IPS-18c (cell line): ENCODE results near the gene COL2A1.

Source experiments
- H3K4me3 ChIP-seq: 2 replicates; pipeline ENCODE4 v1.7.0; 2013; ENCODE audit warnings: low read depth, mild to moderate bottlenecking, low read length, moderate library complexity; ENCODE audit not compliant: insufficient read depth
- H3K9me3 ChIP-seq: one replicate; pipeline ENCODE4 v1.6.1; 2013; ENCODE audit warnings: mild to moderate bottlenecking, low read length, moderate library complexity; ENCODE audit not compliant: control insufficient read depth, insufficient read depth

Gene COL2A1

DNA sequence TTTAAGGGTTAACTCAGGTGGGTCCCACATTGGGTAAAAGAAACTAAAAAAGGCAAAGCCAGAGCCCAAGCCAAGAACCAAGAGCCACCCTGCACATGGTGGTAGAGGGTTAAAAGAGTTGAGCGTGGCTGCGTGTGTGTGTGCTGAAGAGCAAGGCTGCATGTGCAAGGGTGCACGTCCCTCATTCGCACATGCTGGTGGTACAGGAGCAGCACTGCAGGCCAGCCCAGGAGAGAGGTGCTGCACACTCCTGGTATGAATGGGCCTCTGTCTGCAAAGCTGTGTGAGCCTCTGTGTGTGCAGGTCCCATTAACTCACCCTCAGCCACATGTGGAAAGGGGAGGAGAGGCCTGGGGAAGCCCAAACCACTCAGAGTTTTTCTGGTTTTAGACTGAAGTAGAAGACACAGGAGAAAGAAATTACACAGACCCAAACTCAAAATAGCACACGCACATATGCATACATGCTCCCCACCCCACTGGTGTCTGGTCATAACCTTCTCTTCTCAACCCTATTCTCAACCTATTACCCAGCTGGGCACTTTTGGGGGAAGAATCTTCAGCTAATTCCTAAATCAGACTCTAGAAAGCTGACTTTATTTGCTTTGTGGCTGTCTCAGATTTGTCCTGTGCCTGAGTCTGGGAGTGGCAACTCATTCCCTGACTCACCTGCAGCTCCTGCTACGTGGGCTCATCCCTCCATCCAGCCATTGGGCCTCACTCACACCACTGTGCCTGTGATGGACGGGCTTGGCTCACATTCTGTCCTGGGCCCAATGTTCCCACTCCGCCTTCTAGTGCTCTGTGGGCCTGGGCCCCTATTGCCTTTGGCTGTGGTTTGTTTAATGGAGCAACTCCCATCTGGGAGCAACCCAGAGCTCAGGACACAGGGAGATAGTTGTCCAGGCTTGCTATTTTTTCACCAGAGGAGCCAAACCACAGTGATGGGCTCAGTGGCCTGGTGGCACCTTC lies 30.8 kb upstream of the COL2A1 start:
- H3K9me3 ChIP-seq: no peaks in the 10 kb centered on the region
- no peak overlapping the region for H3K4me3 ChIP-seq

DNA sequence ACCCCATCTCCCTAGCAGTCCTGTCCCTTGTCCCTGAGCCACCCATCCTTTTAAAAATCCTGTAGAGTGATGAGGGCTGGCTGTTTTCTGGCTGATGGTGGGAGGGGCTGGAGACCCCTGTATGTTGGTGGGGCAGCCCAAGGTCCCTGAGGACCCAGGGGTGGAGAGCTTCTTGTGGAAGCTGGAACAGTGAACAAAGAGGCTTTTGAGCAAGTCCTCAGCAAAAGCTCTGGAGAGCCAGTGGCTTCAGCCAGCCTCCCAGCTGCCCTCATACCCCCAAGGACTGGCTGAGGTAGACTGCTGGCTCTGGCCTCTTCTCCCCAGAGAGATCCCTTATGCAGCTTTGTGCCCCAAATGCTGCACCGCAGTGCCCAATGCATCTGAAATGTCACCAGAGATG lies 29.2 kb upstream of the COL2A1 start:
- Histone ChIP-seq H3K4me3 (no peak overlapping the region), H3K9me3 (no peaks in the 10 kb centered on the region)

DNA sequence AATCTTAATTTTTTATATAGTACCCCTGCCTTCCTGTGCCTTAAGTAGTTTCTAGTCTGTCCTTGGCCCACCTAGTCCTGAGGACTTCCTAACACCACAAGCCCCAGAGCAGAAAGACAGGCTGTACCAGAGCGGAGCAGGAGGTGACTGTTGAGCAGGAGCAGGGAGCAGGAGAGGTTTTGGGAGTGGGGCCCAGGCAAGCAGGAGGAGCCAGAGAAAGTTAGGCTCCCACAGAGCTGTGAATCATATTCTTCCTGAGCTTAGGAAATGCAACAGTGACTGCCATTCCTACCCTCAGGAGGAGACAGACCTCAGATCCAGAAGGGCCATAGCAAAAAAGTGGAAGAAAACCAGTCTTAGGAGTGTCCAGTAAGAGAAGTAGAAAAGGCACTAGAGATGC lies 28.3 kb upstream of the COL2A1 start:
- Histone ChIP-seq H3K4me3 (no peak overlapping the region), H3K9me3 (no peaks in the 10 kb centered on the region)

DNA sequence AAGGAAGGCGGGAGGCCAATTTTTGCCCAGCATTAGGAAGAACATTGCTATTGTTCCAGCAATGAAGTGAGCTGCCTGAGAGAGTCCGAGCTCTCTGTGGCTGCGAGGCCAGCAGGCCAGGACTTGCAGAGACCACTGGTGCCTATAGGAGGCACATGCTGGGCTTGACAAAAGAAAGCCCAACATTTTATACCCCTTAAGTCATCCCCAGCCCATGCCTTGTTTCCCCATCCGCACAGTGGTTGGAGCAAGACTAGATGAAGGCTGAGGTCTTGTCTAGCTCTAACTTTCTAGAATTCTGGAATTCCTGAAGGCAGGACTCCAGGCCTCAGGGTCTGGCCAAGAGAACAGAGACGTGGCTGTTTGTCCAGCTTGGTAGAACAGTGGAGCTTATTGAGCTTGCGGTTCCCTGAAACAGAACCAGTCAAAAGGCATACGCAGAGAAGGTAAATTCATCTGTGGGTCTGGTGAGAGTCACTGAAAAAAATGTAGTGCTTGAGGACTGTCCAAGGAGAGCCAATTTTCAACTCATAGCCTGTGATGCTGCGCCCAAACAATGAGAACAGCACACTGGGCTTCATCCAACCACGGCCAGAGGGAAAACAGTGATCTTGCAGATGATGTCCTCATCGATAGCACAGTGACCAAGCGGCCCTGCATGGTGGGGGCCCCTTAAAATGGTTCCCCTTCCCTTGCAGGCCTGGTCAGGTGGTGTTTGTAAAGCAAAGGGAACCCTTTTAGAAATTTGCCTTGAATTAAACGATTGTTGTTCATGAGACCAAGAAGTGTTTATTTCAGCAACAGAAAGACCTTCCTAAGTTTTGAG lies 27.1 kb upstream of the COL2A1 start:
- Histone ChIP-seq H3K9me3 (no peaks in the 10 kb centered on the region), H3K4me3 (no peak overlapping the region)

DNA sequence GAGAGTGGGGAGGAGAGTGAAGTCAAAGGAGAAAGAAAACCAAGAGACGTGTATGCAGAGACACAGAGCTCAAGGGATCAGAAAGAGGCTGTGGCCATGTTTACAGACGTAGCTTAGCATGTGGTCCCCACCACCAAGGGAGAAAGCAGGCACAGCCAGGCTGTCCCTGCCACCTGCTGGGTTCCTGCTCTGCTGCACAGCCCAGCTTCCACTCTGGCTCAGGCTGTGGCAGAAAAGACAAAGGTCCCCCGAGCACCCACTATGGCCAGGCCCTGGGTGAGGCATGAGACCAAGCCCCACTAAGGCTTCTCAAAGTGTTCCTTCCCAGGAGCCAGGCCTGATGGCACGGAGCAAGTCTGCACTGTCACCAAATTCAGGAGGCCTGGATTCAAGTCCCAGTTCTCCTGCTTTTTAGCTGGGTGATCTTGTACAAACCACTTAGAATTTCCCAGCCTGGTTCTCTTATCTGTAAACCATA lies 25.9 kb upstream of the COL2A1 start:
- no peaks in the 10 kb centered on the region for H3K9me3 ChIP-seq

DNA sequence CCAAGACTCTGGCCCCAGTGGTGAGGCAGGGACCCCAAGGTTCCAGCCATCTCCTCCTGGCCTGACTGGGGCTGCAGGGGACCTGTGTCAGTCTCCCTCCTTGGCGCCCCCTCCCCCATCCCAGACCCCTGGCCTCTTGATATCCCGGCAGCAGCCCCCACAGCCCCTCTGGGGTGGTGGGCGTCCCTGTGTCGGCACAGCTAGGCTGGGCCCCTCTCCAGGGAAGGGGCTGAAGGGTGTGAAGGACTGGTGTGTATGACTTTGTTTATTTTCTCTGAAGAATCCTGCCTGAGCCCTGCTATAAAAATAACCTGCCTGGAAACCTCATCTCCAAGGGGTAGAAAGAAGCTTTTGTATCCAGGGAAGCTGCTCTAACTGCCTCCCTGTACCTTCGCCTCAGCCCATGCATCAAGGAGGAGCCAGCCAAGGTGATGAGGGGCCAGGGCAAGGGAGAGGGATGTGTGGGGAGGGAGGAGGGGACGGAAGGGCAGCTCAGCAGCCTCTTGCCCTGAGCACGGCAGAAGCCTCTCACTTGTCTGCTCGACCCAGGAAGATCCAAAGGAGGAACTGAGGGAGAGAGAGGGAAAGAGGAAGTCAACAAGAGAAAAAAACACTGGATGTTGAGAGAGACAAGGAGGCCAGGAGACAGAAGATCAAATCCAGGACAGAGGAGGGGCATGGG lies 25.4 kb upstream of the COL2A1 start:
- Histone ChIP-seq H3K9me3 (no peaks in the 10 kb centered on the region), H3K4me3 (no peak overlapping the region)

More for the DNA sequence above, 25.9 kb upstream of the COL2A1 start:
- no peak overlapping the region for H3K4me3 ChIP-seq

DNA sequence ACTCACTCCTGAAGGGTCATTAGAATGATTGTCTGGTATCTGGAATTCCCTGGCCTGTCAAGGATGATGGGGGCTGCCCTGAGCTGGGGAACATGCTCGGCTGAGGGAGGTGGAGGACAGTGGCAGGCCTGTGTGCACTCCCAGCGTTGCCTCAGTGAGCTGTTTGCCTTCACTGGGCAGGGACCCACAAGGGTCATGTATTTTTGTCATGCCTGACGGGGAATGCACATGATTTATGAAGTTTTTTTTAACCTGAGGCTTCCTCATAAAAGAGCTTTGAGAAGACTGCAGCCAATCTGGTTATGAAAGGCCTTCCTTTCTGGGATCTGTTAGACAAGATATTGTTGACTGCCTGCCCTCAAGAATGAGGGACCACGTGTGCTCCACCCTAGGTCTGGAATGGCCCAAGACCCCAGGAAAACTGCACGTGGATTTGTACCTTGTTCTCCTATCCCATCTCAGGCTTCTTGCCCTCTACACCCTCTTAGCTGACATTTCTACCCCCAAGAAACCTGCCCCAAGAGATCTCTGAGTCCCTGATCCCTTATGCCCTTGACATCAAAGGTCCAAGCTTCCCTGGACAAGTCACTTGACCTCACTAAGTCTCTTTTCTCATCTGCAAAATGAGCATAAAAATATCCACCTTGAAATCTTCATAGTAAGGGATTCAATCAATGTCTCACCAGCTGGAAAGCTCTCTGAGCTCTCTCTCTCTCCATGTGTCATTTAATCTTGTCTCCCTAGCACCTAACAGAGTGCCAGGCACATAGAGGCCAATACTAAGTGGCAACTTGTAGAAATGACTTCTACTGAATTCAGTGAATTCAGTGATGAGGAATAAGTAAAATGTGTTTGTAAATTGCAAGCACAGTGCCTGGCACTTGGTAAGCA lies 24.5 kb upstream of the COL2A1 start:
- Histone ChIP-seq H3K4me3 (no peak overlapping the region), H3K9me3 (no peaks in the 10 kb centered on the region)

DNA sequence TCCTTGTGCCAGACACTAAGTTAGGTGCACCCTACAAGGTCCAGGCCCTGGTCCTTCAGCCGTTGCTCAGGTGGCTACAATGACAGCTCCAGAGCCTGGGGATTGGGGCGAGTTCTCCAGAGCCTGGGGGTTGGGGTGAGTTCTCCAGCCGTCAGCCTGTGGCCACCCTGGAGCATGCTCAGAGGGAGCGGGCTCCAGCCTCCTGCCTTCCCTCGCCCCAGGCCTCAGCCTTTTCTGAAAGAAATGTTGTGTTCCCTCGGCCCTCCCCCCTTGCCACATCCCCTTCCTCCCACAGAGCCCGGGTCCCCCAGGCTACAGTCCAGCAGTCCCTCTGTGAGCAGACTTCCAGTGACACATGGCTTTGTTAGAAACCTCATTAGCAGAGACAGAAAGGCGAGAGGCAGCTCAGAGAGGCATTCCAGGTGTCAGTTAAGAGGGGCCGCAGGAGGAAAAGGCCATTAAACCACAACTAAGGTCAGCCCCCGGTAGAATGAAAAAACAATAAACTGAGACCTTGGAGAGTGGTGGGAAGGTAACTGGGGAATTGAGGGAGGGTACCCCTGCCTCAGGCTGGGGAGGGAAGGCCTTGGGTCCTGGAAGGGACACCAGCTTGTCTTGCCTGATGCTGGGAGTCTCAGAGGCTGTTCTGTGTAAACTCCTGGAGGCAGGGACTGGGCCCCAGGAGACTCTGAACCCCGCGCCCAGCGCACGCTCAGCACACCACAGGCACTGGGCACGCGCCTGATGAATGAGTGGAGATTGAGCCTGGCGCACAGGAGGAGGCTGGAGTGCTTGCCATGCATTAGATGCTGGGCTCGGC lies 23.1 kb upstream of the COL2A1 start:
- H3K4me3 ChIP-seq: no peak overlapping the region
- H3K9me3 ChIP-seq: no peaks in the 10 kb centered on the region

DNA sequence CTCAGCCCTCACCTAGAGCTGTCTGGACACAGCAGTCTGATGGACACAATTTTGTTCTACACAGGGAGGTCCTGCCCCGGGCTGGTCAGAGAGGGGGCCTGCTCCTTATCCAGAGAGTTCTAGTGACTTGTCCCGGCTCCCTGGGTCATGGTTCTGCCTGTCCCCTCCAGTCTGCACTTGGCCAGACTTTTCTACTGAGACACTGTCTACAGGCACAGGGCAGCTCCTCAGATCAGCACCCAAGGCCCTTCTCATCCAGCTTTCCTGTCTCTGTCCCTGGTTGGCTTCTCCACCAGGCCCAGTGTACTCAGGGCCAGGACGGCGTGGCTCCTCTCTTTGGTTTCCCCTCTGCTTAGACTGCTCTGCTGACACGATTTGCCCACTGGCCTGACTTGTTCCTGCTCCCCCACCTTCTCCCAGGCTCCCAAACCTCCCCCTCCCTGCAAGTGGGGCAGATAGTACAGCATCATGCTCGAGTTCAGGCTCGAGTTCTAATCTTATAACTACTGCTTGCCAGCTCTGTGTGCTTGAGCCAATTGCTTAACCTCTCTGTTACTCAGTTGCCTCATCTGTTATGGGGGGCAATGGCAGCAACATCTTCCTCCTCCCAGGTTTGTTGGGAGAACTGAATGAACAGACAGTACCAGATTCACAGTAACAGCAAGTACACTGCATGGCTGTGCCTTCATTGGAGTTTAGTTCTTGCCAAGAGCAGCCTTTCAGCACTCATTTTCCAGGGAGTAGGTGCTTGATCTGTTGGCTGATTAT lies 22.0 kb upstream of the COL2A1 start:
- Histone ChIP-seq H3K9me3 (no peaks in the 10 kb centered on the region), H3K4me3 (no peak overlapping the region)

DNA sequence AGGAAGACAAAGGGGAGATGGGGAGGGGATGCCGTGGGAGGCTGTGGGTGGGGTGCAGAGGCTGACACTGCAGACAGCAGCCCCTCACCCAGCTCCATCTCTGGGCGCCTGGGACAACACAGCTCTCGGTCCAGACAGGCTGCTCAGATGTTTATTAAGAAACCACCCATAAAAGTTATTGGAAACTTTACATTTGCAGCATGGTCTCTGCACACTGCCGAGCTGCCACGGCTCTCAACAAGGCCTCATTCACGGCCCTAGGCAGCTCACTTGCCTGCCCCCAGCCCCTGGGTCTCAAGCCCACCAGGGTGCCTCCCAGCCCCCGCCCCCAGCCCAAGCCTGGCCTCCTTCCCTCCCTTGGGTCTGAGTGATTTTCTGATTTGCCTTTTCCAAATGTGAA lies 21.0 kb upstream of the COL2A1 start:
- Histone ChIP-seq H3K9me3 (no peaks in the 10 kb centered on the region), H3K4me3 (no peak overlapping the region)

DNA sequence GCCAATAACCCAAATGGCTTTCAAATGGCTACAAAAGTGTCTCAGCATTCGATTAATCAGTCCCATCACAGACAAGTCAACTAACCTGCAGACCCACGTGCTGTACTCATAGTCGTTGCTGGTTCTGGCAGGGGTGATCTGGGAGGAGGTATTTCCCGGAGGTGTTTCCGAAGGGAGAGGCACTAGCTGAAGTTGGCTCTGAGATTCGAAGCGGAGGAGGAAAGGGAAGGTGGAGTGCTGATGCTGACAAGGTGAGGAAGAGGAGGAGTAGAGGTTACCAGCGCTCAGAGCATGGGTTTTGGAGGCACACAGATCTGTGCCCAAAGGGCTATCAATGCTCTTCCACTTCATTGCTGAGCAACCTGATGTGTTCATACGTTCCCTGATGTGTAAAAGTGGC lies 20.5 kb upstream of the COL2A1 start:
- H3K9me3 ChIP-seq: no peaks in the 10 kb centered on the region
- H3K4me3 ChIP-seq: no peak overlapping the region

DNA sequence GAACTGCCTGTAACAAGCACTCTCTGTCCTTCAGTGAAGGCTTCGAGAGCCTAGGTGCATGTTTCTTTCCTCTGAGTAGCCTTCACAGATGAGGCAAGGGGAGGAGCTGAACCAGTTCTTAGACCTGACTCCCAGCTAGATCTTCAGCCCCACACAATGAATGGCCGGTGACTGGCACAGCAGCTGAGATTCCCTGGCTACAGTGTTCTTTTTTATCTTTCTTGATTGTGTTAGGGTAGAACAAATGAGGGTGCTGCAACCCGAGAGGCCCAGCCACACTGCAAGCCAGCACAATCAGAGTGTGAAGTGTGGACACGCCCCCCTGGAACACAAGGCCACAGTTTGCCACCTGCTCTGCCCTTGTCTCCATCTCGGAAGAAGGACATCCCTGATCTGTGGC lies 19.1 kb upstream of the COL2A1 start:
- Histone ChIP-seq H3K4me3 (no peak overlapping the region), H3K9me3 (no peaks in the 10 kb centered on the region)

DNA sequence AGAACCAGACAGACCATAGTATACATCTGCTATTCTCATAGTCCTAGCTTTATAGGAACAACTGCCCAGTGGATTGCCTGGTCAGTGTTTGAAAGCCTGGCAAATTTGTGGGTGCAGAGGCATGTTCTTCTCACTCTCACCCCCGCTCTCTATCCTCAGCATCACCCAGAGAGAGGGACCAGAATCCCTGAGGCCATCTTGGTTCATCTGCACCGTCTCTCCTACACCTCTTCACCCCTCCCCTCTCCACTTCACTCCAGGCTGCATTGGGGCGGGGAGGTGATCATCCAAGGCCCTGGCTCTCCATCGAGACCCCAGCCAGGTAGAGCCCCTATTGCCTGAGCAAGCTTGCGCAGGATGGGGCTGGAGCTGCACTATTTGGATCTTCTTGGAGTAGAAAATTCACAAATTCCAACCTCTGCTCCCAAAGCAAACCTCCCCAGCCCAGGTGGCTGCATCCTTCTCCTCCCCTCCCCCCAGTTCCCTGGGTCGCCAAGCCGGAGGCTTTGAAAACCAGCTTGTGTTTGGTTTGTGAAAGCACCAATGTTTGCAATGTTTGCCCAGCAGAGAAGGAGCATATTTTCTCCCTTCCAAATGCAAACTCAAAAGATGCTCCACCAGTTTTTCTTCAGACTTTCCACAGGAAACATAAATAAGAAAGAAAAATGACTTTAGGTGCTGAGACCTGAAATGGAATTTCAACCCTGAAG lies 18.6 kb upstream of the COL2A1 start:
- no peak overlapping the region for H3K4me3 ChIP-seq

DNA sequence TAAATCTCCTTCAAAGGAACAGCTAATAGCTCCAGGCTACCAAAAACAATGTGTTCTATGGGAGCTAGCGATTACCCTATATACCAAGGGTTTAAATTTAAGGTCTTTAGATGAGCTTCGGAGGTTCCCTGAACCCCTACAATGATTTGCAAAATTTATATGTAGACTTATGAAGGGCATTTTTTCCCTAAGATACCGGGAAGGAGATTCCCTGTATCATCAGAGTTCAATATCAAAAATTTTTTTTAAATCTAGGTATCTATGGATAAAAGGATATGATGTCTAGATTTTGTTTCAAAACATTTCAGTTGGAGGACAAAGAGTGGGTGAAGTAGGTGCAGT lies 17.9 kb upstream of the COL2A1 start:
- Histone ChIP-seq H3K9me3 (no peaks in the 10 kb centered on the region), H3K4me3 (no peak overlapping the region)

More for the DNA sequence above, 18.6 kb upstream of the COL2A1 start:
- H3K9me3 ChIP-seq: no peaks in the 10 kb centered on the region
